Cardiac muscle cell (in vitro differentiated cells and primary cell): ENCODE results near the gene MYL6B. TPM values are rescaled to one million over a fixed set of nuclear protein-coding genes. Genes with fewer than 3 reads are reported as not detected.

Experiments used
- DNase-seq, 2 donors: peaks; one replicate each; pipeline versions ENCODE4 v3.0.0 to v3.0.0-alpha.2; 2010 to 2017; ENCODE audit warnings: low read depth in 1 of 2, low spot score in 1 of 2
- H3K27ac ChIP-seq: fragments of 200-600 bp; sonication (generic); 2 replicates; pipeline ENCODE4 v1.5.1; 2016
- H3K27me3 ChIP-seq: fragments of 200-600 bp; sonication (generic); 2 replicates; pipeline ENCODE4 v1.6.0; 2016; ENCODE audit warnings: control low read depth
- H3K36me3 ChIP-seq: fragments of 200-600 bp; sonication (generic); 2 replicates; pipeline ENCODE4 v1.5.1; 2016; ENCODE audit warnings: control low read depth
- H3K4me1 ChIP-seq: fragments of 200-600 bp; sonication (generic); 2 replicates; pipeline ENCODE4 v1.8.1; 2017; ENCODE audit warnings: low read depth, mild to moderate bottlenecking, mixed run types
- H3K4me3 ChIP-seq: fragments of 200-600 bp; sonication (generic); 2 replicates; pipeline ENCODE4 v1.5.1; 2016; ENCODE audit warnings: mild to moderate bottlenecking
- H3K9me3 ChIP-seq: fragments of 200-600 bp; sonication (generic); 2 replicates; pipeline ENCODE4 v1.5.1; 2017; ENCODE audit warnings: low read depth, mild to moderate bottlenecking, control low read depth
- CTCF ChIP-seq: IDR thresholded peaks from 2 replicates; pipeline ENCODE4 v1.5.1; 2012; ENCODE audit warnings: low read depth, mild to moderate bottlenecking, low read length
- polyA plus RNA-seq: library from polyadenylated mRNA; unstranded; fragments of >200 nt; fragmentation: Nextera tagmentation; extraction: Ambion mirVana; gene quantifications from 2 replicates; pipeline ENCODE4 v1.2.1, GENCODE V29; 2016
- total RNA-seq: library from RNA; depleted of rRNA; stranded (reverse); fragments of >200 nt; gene quantifications from 2 replicates; pipeline ENCODE4 v1.2.3, GENCODE V29; 2016

The MYL6B gene
- total and polyA plus RNA-seq, 2 experiments from 2014 or later, result 142 to 293 TPM

- Histone ChIP-seq H3K36me3 (peaks cover 31% of the 10 kb centered on the region), H3K27ac (no peak overlapping the region), H3K9me3 (no peaks in the 10 kb centered on the region), H3K4me3 (no peak overlapping the region), H3K4me1 (no peaks in the 10 kb centered on the region), H3K27me3 (no peaks in the 10 kb centered on the region)
- no peak for DNase-seq
- TF ChIP-seq CTCF, result peak; percentile 8
These were observed 53.1 kb downstream of the MYL6B start for GRCh38 chr12:56205445-56205844.

DNA sequence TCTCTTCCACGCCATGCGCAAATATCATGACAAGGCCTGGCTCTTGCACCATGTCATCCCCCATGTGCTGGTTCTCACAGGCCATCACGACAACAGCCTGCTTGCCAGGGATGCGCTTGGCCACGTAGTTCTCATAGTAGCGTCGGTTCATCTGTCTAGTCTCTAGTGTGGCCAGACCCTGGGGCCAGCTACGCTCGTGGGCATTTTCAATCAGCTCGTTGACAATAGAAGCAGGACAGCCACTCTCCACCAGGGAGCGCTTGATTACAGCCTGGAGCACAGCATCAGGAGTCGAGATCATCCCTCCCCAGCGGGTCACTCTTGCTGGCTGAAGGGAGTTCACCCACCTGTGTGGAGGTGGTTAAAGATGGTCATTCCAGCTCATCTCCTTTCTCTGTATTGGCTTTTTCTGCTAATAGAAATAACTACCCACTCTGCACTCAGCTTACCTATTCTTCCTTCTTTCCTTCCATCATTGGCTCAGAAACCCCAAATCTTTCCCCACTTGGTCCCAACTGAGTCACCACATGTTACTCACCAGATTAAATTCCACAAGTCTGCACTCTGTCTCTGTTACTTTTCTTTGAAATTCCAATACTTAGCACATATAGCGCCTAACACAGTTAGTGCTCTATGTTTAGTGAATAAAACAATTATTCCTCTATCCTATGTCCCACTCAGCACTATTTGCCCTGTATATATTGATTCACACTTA lies 54.2 kb downstream of the MYL6B start:
- peaks cover 40% of the 10 kb centered on the region for H3K36me3 ChIP-seq
- DNase-seq, result peak; percentile 64 to 67
- H3K27me3 ChIP-seq, result no peaks in the 10 kb centered on the region
- H3K4me3 ChIP-seq, result no peak overlapping the region
- H3K9me3 ChIP-seq, result no peaks in the 10 kb centered on the region
- TF ChIP-seq CTCF, result peak; percentile 72
- peak overlapping the region; percentile 37 for H3K27ac ChIP-seq
- H3K4me1 ChIP-seq, result no peaks in the 10 kb centered on the region

Other genes starting within 250 kb of the MYL6B start
- 55.3 and 56.3 TPM in 2 replicates for gene PYM1, start 224.7 kb upstream of the MYL6B start, total RNA-seq
- gene PYM1, start 224.7 kb upstream of the MYL6B start, polyA plus RNA-seq, result 63.2 and 82.9 TPM in 2 replicates
- 18.3 and 28.6 TPM in 2 replicates for gene DGKA, start 221.4 kb upstream of the MYL6B start, total RNA-seq
- gene DGKA, start 221.4 kb upstream of the MYL6B start, polyA plus RNA-seq, result 34.4 and 46.6 TPM in 2 replicates
- 9.0 and 11.3 TPM in 2 replicates for gene PMEL, start 186.5 kb upstream of the MYL6B start, total RNA-seq
- gene PMEL, start 186.5 kb upstream of the MYL6B start, polyA plus RNA-seq, result 15.5 and 15.7 TPM in 2 replicates
- gene CDK2, start 185.8 kb upstream of the MYL6B start, total RNA-seq, result 31.3 and 31.4 TPM in 2 replicates
- 33.9 and 40.8 TPM in 2 replicates for gene CDK2, start 185.8 kb upstream of the MYL6B start, polyA plus RNA-seq
- 87.9 and 104 TPM in 2 replicates for gene RAB5B, start 178.5 kb upstream of the MYL6B start, total RNA-seq
- 154 and 157 TPM in 2 replicates for gene RAB5B, start 178.5 kb upstream of the MYL6B start, polyA plus RNA-seq
- 38.2 and 52.4 TPM in 2 replicates for gene SUOX, start 155.3 kb upstream of the MYL6B start, total RNA-seq
- 45.3 and 59.6 TPM in 2 replicates for gene SUOX, start 155.3 kb upstream of the MYL6B start, polyA plus RNA-seq
- gene IKZF4, start 131.5 kb upstream of the MYL6B start, total RNA-seq, result 9.7 and 11.5 TPM in 2 replicates
- 12.5 and 18.1 TPM in 2 replicates for gene IKZF4, start 131.5 kb upstream of the MYL6B start, polyA plus RNA-seq
- gene RPS26, start 110.7 kb upstream of the MYL6B start, total RNA-seq, result 535 and 1,293 TPM in 2 replicates
- gene RPS26, start 110.7 kb upstream of the MYL6B start, polyA plus RNA-seq, result 204 and 252 TPM in 2 replicates
- 22.0 and 26.6 TPM in 2 replicates for gene ERBB3, start 72.4 kb upstream of the MYL6B start, total RNA-seq
- gene ERBB3, start 72.4 kb upstream of the MYL6B start, polyA plus RNA-seq, result 10.5 and 21.0 TPM in 2 replicates
- gene PA2G4, start 48.0 kb upstream of the MYL6B start, total RNA-seq, result 166 and 235 TPM in 2 replicates
- gene PA2G4, start 48.0 kb upstream of the MYL6B start, polyA plus RNA-seq, result 132 and 189 TPM in 2 replicates
- 1,416 and 2,307 TPM in 2 replicates for gene RPL41, start 36.0 kb upstream of the MYL6B start, total RNA-seq
- 2,144 and 2,427 TPM in 2 replicates for gene RPL41, start 36.0 kb upstream of the MYL6B start, polyA plus RNA-seq
- gene ZC3H10, start 34.3 kb upstream of the MYL6B start, total RNA-seq, result 5.4 and 7.5 TPM in 2 replicates
- 7.2 and 10.6 TPM in 2 replicates for gene ZC3H10, start 34.3 kb upstream of the MYL6B start, polyA plus RNA-seq
- gene ESYT1, start 24.3 kb upstream of the MYL6B start, total RNA-seq, result 103 and 107 TPM in 2 replicates
- 52.0 and 70.6 TPM in 2 replicates for gene ESYT1, start 24.3 kb upstream of the MYL6B start, polyA plus RNA-seq
- gene MYL6, start 5.8 kb downstream of the MYL6B start, total RNA-seq, result 2,618 and 4,325 TPM in 2 replicates
- 3,866 and 6,680 TPM in 2 replicates for gene MYL6, start 5.8 kb downstream of the MYL6B start, polyA plus RNA-seq
- 69.7 and 94.2 TPM in 2 replicates for gene SMARCC2, start 36.9 kb downstream of the MYL6B start, total RNA-seq
- 79.6 and 104 TPM in 2 replicates for gene SMARCC2, start 36.9 kb downstream of the MYL6B start, polyA plus RNA-seq
- gene RNF41, start 69.3 kb downstream of the MYL6B start, total RNA-seq, result 37.2 and 55.7 TPM in 2 replicates
- gene RNF41, start 69.3 kb downstream of the MYL6B start, polyA plus RNA-seq, result 17.3 and 21.1 TPM in 2 replicates
- gene NABP2, start 71.8 kb downstream of the MYL6B start, total RNA-seq, result 14.8 and 32.0 TPM in 2 replicates
- gene NABP2, start 71.8 kb downstream of the MYL6B start, polyA plus RNA-seq, result 6.8 and 10.7 TPM in 2 replicates
- gene SLC39A5, start 77.5 kb downstream of the MYL6B start, total RNA-seq, result 0.67 TPM in 1 of 2 replicates, not detected in the other
- gene SLC39A5, start 77.5 kb downstream of the MYL6B start, polyA plus RNA-seq, result 1.0 TPM in 1 of 2 replicates, not detected in the other
- gene ANKRD52, start 105.8 kb downstream of the MYL6B start, total RNA-seq, result 18.0 and 19.3 TPM in 2 replicates
- gene ANKRD52, start 105.8 kb downstream of the MYL6B start, polyA plus RNA-seq, result 34.9 and 37.7 TPM in 2 replicates
- 40.3 and 53.6 TPM in 2 replicates for gene COQ10A, start 114.4 kb downstream of the MYL6B start, total RNA-seq
- 65.6 and 67.2 TPM in 2 replicates for gene COQ10A, start 114.4 kb downstream of the MYL6B start, polyA plus RNA-seq
- gene CS, start 147.7 kb downstream of the MYL6B start, total RNA-seq, result 280 and 360 TPM in 2 replicates
- gene CS, start 147.7 kb downstream of the MYL6B start, polyA plus RNA-seq, result 243 and 289 TPM in 2 replicates
- 85.3 and 107 TPM in 2 replicates for gene CNPY2, start 163.4 kb downstream of the MYL6B start, total RNA-seq
- gene CNPY2, start 163.4 kb downstream of the MYL6B start, polyA plus RNA-seq, result 245 and 302 TPM in 2 replicates
- 52.6 and 63.1 TPM in 2 replicates for gene PAN2, start 181.4 kb downstream of the MYL6B start, total RNA-seq
- 72.7 and 76.0 TPM in 2 replicates for gene PAN2, start 181.4 kb downstream of the MYL6B start, polyA plus RNA-seq
- gene IL23A, start 186.3 kb downstream of the MYL6B start, total RNA-seq, result 0.63 TPM in 1 of 2 replicates, not detected in the other
- 0.52 TPM in 1 of 2 replicates, not detected in the other for gene IL23A, start 186.3 kb downstream of the MYL6B start, polyA plus RNA-seq
- 59.4 and 78.7 TPM in 2 replicates for gene STAT2, start 207.5 kb downstream of the MYL6B start, total RNA-seq
- gene STAT2, start 207.5 kb downstream of the MYL6B start, polyA plus RNA-seq, result 56.2 and 78.5 TPM in 2 replicates
- not detected in 2 replicates for gene APOF, start 210.3 kb downstream of the MYL6B start, total RNA-seq
- not detected in 2 replicates for gene APOF, start 210.3 kb downstream of the MYL6B start, polyA plus RNA-seq